Colon (tissue), 2 donors: ENCODE results near the gene BAG5.

Experiments used
- FAIRE-seq: peaks from 2 replicates; lab custom pipeline; 2012; peaks lifted over from hg19 to GRCh38; lab: Jason Lieb, UNC
- donor health status: control.
- donor health status: control.

Gene BAG5

GRCh38 chr14:103563844-103564505, 1.5 kb upstream of the BAG5 start:
- FAIRE-seq = no peak

GRCh38 chr14:103563226-103563620, 766 bp upstream of the BAG5 start:
- no peak for FAIRE-seq

GRCh38 chr14:103562179-103562428, 353 bp downstream of the BAG5 start:
- FAIRE-seq = no peak

GRCh38 chr14:103561381-103562178, 877 bp downstream of the BAG5 start:
- no peak for FAIRE-seq

- no peak for FAIRE-seq
Measured at GRCh38 chr14:103560691-103561090, 1.8 kb downstream of the BAG5 start.

GRCh38 chr14:103559766-103560165, 2.7 kb downstream of the BAG5 start:
- FAIRE-seq = no peak

- no peak for FAIRE-seq
Measured at GRCh38 chr14:103558071-103558882, 4.2 kb downstream of the BAG5 start.

GRCh38 chr14:103556946-103557758, 5.3 kb downstream of the BAG5 start:
- FAIRE-seq = no peak

- no peak for FAIRE-seq
Measured at GRCh38 chr14:103555559-103556337, 6.7 kb downstream of the BAG5 start.

GRCh38 chr14:103552846-103553210, 9.6 kb downstream of the BAG5 start:
- no peak for FAIRE-seq

GRCh38 chr14:103552011-103552845, 10.2 kb downstream of the BAG5 start:
- FAIRE-seq = no peak

- no peak for FAIRE-seq
Measured at GRCh38 chr14:103551338-103551762, 11.1 kb downstream of the BAG5 start.

GRCh38 chr14:103550451-103551337, 11.8 kb downstream of the BAG5 start:
- no peak for FAIRE-seq

- no peak for FAIRE-seq
Measured at GRCh38 chr14:103549361-103550311, 12.8 kb downstream of the BAG5 start.

GRCh38 chr14:103548463-103549351, 13.8 kb downstream of the BAG5 start:
- FAIRE-seq = no peak

GRCh38 chr14:103547941-103548462, 14.5 kb downstream of the BAG5 start:
- no peak for FAIRE-seq

GRCh38 chr14:103547455-103547940, 15.0 kb downstream of the BAG5 start:
- FAIRE-seq = no peak
